Suprapubic skin (tissue), 4 donors: ENCODE results near the gene ZCCHC7. TPM values are rescaled to one million over a fixed set of nuclear protein-coding genes. Genes with fewer than 3 reads are reported as not detected.

Experiments
- DNase-seq, 2 donors: peaks; one replicate each; pipeline ENCODE4 v3.0.0-alpha.2; 2019; ENCODE audit warnings: low spot score in 2 of 2
- H3K27ac ChIP-seq: fragments of 200-600 bp; sonication (generic); one replicate; pipeline ENCODE4 v1.5.1; 2019
- H3K27me3 ChIP-seq: fragments of 200-600 bp; sonication (generic); one replicate; pipeline ENCODE4 v1.5.1; 2019
- H3K36me3 ChIP-seq: fragments of 200-600 bp; sonication (generic); one replicate; pipeline ENCODE4 v1.5.1; 2019
- H3K4me1 ChIP-seq: fragments of 200-600 bp; sonication (generic); one replicate; pipeline ENCODE4 v1.5.1; 2019
- H3K4me3 ChIP-seq: fragments of 200-600 bp; sonication (generic); one replicate; pipeline ENCODE4 v1.5.1; 2019; ENCODE audit warnings: mild to moderate bottlenecking
- H3K9me3 ChIP-seq: fragments of 200-600 bp; sonication (generic); one replicate; pipeline ENCODE4 v1.5.1; 2019
- CTCF ChIP-seq, 2 donors: fragments of 200-600 bp in 1 of 2; fragments of 450-650 bp in 1 of 2; sonication (generic) in 1 of 2; IDR thresholded peaks; one replicate each; pipeline ENCODE4 v1.5.1; 2016 to 2019; ENCODE audit warnings: antibody characterized with exemption in 2 of 2, mild to moderate bottlenecking in 1 of 2, moderate library complexity in 1 of 2
- EP300 ChIP-seq: sonication (generic); formaldehyde crosslinking; IDR thresholded peaks from one replicate; pipeline ENCODE4 v1.6.1; 2017; ENCODE audit warnings: antibody characterized with exemption
- POLR2A ChIP-seq, 2 donors: fragments of 450-650 bp; IDR thresholded peaks; one replicate each; pipeline ENCODE4 v1.6.1; 2017; ENCODE audit warnings: antibody characterized with exemption in 2 of 2, mild to moderate bottlenecking in 2 of 2, moderate library complexity in 2 of 2
- POLR2AphosphoS5 ChIP-seq, 3 donors: sonication (generic); formaldehyde crosslinking; IDR thresholded peaks; one replicate each; pipeline ENCODE4 v1.6.1; 2017; ENCODE audit warnings: antibody characterized with exemption in 3 of 3
- WGBS: methylation state at CpG from one replicate; pipeline ENCODE4 v1.1.5; 2018; 5-methylcytosine and 5-hydroxymethylcytosine counted together
- total RNA-seq, 4 donors: library from RNA; depleted of rRNA; stranded (reverse); fragments of >200 nt; gene quantifications; one replicate each; pipeline ENCODE4 v1.1.0, GENCODE V29; 2016

ZCCHC7 gene
- total RNA-seq, 4 donors from 2014 or later, result 16.3 to 37.6 (median 20.4) TPM

- Histone ChIP-seq H3K4me1 (peaks cover 22% of the 10 kb centered on the region), H3K9me3 (no peaks in the 10 kb centered on the region), H3K27me3 (no peaks in the 10 kb centered on the region), H3K27ac (no peak overlapping the region), H3K4me3 (no peak overlapping the region), H3K36me3 (no peaks in the 10 kb centered on the region)
- TF ChIP-seq EP300 (no peak), POLR2AphosphoS5 (IDR thresholded peaks at IDR 0.05) (no peak), POLR2A (IDR thresholded peaks at IDR 0.05) (no peak), CTCF (IDR thresholded peaks at IDR 0.05) (no peak)
- no peak for DNase-seq
- whole genome bisulfite sequencing, result 67% methylated on average over 3 of the region's 3 CpGs
These were observed 173.5 kb downstream of the ZCCHC7 start for GRCh38 chr9:37293664-37294524.

- Histone ChIP-seq H3K4me1 (peaks cover 22% of the 10 kb centered on the region), H3K36me3 (no peaks in the 10 kb centered on the region), H3K27ac (no peak overlapping the region), H3K27me3 (no peaks in the 10 kb centered on the region), H3K4me3 (no peak overlapping the region), H3K9me3 (no peaks in the 10 kb centered on the region)
- 85% methylated on average over 1 of the region's 1 CpG for WGBS
- TF ChIP-seq CTCF (IDR thresholded peaks at IDR 0.05), result no peak
- TF ChIP-seq POLR2AphosphoS5 (IDR thresholded peaks at IDR 0.05), result no peak
- TF ChIP-seq POLR2A (IDR thresholded peaks at IDR 0.05), result no peak
- no peak for TF ChIP-seq EP300
- no peak for DNase-seq
These were observed 174.8 kb downstream of the ZCCHC7 start for GRCh38 chr9:37295178-37295577.

GRCh38 chr9:37295796-37296195 is 175.4 kb downstream of the ZCCHC7 start:
- H3K4me1 ChIP-seq, result peaks cover 22% of the 10 kb centered on the region
- TF ChIP-seq EP300, result no peak

GRCh38 chr9:37297592-37297991 is 177.2 kb downstream of the ZCCHC7 start:
- Histone ChIP-seq H3K36me3 (no peaks in the 10 kb centered on the region), H3K4me3 (no peak overlapping the region), H3K27me3 (no peaks in the 10 kb centered on the region), H3K27ac (no peak overlapping the region), H3K4me1 (peaks cover 22% of the 10 kb centered on the region), H3K9me3 (no peaks in the 10 kb centered on the region)
- no peak for DNase-seq
- WGBS, result 88% methylated on average over 3 of the region's 3 CpGs
- TF ChIP-seq POLR2AphosphoS5 (IDR thresholded peaks at IDR 0.05) (no peak), EP300 (no peak), POLR2A (IDR thresholded peaks at IDR 0.05) (no peak), CTCF (IDR thresholded peaks at IDR 0.05) (no peak)

More at GRCh38 chr9:37295796-37296195, 175.4 kb downstream of the ZCCHC7 start:
- H3K36me3 ChIP-seq, result no peaks in the 10 kb centered on the region
- no peak overlapping the region for H3K27ac ChIP-seq
- no peaks in the 10 kb centered on the region for H3K27me3 ChIP-seq
- no peaks in the 10 kb centered on the region for H3K9me3 ChIP-seq
- no peak for DNase-seq
- no peak overlapping the region for H3K4me3 ChIP-seq

GRCh38 chr9:37300620-37301019 is 180.2 kb downstream of the ZCCHC7 start:
- no peak overlapping the region for H3K27ac ChIP-seq
- H3K36me3 ChIP-seq, result peaks cover 7% of the 10 kb centered on the region
- TF ChIP-seq POLR2AphosphoS5 (IDR thresholded peaks at IDR 0.05) (no peak), EP300 (no peak), POLR2A (IDR thresholded peaks at IDR 0.05) (no peak), CTCF (IDR thresholded peaks at IDR 0.05) (no peak)
- no peaks in the 10 kb centered on the region for H3K9me3 ChIP-seq
- no peaks in the 10 kb centered on the region for H3K27me3 ChIP-seq
- WGBS, result 65% methylated on average over 1 of the region's 1 CpG
- no peak for DNase-seq
- no peaks in the 10 kb centered on the region for H3K4me1 ChIP-seq
- H3K4me3 ChIP-seq, result no peak overlapping the region
